ENCODE data around the gene CIAO3. TPM values are rescaled to one million over a fixed set of nuclear protein-coding genes. Genes with fewer than 3 reads are reported as not detected.
"Not testable (repeated sequence)": the region's sequence is repeated elsewhere in the genome, so short reads cannot be mapped to it uniquely, and the experiment has no call there.

CIAO3 gene
- total RNA-seq, 1 donor from 2014 or later: 18.3 TPM

DNA sequence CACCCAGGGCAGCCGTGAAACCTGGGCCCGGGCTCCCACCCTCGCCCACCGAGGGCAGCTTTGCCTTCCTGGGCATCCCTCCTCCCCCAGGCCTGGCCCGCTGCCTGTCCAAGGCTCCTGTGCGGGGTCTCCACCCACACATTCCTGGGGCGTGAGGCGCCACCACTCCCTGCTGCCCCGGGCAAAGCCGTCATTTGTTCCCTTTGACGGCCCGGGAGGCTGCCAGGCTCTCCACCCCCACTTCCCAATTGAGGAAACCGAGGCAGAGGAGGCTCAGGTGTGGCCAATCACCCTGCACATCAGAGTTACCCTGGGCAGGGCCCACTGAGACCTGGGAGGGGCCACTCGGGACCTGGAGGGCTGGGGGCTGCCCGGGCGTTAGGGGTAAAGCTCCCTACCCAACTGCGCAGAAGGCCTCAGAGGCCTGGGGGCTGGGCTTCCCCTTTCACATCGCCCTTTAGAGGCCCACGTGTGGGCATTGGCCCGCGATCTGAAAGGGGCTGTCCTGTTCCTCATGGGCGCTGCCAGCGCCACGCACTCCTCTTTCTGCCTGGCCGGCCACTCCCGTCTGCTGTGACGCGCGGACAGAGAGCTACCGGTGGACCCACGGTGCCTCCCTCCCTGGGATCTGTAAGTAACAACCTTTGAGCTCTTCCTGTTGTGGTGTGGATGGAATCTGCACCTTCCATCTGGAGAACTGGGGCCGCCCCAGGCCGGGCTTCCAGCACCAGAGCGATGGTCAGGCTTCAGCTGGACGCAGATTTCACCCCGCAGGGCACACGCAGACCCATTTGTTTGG, 19.9 kb upstream of the CIAO3 start, which contains the start of gene MSLN:
Gene MSLN (plus strand): TSS at position 190 of the 799 bp plus-strand sequence. CDS start 1,947 bp downstream, outside the sequence.
- ATAC-seq (no peak), DNase-seq (ENCODE audit: low spot score) (no peak)

DNA sequence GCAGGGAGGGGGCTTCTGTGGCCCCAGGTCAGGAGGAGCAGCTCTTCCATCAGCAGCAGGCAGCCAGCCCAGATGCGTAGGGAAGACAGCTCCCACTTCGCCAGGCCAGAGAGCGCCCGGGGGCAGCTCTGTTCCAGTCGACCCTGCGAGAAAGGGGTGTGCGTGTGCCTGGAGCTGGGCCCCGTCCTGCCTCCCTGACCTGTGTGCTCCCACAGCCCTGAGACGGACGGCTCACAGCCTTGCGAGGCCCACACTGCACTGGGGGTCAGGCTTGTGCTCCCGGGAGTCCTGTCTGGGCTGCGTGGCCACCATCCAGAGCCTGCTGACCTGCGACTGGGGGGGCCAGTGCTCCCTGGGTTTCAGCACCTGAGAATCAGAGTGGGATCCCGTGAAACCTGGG, 19.3 kb upstream of the CIAO3 start:
- no peak for DNase-seq (ENCODE audit: low spot score)
- ATAC-seq: no peak

DNA sequence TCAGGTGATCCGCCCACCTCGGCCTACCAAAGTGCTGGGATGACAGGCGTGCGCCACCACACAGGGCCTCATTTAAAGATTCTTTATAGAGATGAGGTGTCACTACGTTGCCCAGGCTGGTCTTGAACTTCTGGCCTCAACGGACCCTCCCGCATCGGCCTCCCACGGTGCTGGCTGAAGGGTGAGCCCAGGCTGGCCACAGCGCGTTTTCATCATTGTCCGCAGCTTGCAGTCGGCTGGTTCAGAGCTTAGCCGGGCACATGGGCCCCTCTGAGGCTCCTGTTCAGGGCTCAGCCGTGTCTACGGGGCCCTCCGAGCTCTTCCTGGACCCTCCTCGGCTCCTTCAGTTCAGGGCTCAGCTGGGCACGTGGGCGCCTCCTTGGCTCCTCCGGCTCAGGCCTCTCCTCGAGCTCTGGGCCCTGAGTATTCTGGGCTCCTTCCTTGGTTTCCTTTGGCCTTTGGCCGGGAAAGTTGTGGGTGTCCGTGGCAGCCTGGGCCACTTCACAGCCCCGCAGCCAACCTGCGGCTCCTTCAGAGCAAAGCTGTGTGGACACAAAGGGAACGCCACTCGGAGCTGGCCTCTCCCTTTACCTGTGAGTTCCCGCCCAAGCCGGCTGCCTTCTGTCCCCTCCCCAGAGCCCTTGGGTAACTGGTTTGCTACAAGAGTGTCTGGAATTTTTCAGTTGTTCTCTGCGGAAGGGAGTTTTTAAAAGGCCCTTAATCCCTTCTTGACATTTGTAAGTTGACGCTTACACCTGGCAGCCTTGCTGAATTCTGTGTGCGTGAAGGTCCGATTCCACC, 18.5 kb upstream of the CIAO3 start:
- no peak for ATAC-seq
- DNase-seq (ENCODE audit: low spot score): no peak

DNA sequence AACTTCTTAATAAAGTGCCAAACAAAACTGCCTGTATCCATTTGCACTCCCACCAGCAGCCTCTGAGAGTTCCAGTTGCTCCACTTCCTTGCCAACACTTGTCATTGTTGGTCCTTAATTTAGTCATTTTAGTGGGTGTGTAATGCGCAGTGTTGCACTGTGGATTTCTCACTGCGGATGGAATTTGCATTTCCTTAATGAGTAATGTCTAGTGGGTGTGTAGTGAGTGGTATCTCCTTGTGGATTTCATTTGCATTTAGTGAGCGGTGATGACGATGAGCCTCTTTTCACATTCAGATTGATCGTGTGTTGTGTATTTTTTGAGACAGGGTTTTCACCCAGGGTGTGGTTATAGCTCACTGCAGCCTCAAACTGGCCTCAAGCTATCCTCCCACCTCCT, 15.6 kb upstream of the CIAO3 start:
- DNase-seq (ENCODE audit: low spot score) (no peak), ATAC-seq (no peak)

DNA sequence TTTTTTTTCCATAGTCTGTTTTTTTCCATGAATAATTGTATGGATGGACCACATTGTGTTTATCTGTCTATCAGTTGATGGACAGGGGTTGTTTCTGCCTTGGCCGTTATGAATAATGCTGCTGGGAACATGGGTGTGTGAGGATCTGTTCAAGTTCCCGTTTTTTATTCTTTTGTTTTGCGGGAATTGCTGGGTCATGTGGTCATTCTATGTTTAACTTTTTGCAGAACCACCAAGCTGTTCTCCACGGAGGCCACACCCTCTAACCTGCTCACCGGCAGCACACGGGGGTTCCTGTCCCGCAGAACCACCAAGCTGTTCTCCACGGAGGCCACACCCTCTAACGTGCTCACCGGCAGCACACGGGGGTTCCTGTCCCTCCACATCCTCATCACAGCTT, 13.9 kb upstream of the CIAO3 start:
- no peak for ATAC-seq
- DNase-seq (ENCODE audit: low spot score): no peak

DNA sequence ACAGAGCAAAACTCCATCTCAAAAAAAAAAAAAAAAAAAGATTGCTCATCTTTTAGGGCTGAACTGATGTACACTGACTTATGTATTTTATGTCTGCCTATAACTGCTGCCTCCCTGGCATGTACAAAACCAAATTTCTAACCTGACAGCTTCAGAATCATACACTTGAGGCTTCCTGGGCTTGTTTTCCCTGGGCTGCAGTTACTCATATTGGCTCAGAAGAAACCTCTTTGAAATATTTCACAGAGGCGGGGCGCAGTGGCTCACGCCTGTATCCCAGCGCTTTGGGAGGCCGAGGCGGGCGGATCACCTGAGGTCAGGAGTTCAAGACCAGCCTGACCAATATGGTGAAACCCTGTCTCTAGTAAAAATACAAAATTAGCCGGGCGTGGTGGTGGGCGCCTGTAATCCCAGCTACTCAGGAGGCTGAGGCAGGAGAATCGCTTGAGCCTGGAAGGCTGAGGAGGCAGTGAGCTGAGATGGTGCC, 13.4 kb upstream of the CIAO3 start:
- ATAC-seq; DNase-seq (ENCODE audit: low spot score): not testable (repeated sequence)

DNA sequence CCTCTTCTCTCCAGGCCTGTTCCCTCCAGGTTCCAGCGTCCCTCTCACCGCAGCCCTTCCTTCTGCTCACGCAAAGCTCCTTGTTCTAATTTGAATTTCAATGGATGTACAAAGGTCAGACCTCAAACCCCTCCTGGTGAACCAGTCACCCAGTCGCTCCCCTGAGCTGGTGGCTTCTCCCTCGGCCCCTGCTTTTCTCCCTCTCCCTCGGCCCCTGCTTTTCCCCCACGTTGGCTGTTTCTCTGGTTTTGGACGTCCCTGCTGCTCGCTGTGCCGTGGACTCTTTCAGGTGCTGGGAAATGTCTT, 11.2 kb upstream of the CIAO3 start:
- DNase-seq (ENCODE audit: low spot score): no peak

DNA sequence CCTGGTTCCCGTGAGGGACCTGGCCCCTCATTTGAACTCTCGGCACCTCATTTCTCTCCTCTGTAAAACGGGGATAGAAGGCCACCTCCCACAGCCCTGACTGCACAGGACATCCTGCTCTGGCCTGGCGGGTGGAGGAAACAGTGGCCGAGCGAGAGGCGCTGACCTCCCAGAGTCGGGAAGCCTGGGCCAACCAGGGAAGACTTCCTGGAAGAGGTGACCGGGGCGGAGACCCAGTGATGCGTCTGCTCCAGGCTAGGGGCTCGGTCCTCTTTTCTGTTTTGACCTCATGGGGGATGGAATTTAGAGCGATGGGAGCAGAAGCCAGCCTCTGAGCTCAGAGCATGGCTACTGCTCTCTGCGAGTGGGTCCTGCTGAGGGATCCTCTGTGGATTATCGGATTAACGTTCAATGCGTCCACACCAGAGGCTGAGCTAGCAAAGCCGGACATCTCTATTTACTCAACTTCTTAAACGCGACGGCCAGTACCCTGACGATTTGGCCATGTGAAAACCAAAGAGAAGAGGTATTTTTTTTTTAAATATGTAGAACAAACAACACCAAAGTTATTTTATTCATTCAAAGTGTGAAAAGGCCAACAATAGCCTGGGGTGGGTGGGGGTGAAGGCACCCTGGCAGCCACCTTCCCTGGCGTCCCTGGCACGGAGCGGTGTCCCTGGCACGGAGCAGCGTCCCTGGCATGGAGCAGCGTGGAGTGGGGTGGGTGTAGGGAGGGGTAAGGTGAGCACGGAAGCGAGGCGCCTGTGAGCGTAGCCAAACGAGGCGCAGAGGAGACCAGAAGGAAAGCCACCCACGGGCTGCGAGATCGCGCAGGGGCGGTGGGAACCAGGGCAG, 10.6 kb upstream of the CIAO3 start:
- DNase-seq (ENCODE audit: low spot score): no peak
- peak; percentile 44 for ATAC-seq

More for the DNA sequence above, 11.2 kb upstream of the CIAO3 start:
- ATAC-seq: no peak

DNA sequence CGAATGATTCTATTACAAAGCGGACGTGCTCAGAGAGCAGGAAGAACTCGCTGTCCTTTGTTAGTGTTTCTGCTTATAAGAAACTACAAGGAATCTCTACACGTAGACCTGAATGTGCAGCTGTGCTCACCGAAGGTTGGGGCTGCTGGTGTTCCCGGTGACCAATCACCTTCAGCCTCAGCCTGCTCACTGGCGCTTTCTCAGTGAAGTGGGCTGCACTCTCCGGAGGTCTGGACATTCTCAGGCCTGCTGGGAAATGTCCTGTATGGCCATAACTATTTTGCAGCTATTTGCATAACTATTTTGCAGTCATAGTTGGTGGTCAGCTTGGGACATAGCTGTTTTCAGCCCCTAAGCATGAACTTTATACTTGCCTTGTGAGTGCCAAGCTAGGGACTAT, 9.7 kb upstream of the CIAO3 start:
- ATAC-seq: no peak
- DNase-seq (ENCODE audit: low spot score): no peak

DNA sequence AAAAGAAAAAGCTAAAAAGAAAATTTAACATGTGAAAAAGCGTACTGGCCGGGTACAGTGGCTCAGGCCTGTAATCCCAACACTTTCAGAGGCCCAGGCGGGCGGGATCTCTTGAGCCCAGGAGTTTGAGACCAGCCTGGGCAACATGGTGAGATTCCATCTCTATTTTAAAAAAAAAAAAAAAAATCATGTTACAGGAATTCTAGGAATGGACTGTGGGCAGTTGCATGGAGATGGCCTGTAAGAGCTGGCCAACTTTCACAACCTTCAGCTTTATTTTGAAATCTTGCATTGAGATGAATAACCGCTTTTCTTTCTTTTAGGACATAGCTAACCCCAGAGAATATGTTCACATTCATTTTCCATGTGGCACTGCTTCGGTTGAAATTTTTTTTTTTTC, 8.2 kb upstream of the CIAO3 start:
- ATAC-seq: no peak
- DNase-seq (ENCODE audit: low spot score): no peak

DNA sequence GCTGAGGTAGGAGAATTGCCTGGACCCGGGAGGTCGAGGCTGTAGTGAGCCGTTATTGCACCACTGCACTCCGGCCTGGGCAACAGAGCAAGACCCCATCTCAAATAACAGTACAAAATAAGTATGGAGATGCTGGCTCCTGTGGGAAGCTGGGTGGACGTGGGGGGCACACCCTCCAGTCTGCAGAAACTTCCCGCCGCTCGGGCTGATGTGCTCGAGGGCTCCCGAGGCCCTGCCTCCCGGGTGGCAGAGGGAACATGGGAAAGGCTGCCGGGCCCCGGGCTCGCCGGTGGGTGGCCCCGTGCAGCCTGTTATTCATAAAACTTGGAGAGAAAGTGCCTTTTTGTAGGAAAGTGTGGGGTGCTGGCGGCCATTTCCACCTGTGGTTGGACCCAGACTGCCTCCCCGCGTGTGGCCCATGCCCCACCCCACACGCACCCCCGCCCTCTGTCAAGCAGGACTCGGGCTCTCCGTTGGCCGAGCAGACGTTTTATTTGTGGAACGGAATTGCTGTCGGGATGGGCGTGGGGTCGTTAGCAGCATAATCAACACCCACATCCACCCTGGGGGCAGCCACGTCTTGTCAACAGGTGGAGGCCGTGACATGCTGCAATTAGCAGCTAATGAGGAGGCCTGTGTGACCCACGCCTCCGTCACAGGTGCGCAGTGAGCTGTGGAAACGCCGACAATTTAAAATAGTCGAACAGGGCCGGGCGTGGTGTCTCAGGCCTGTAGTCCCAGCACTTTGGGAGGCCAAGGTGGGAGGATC, 7.4 kb upstream of the CIAO3 start:
- DNase-seq (ENCODE audit: low spot score) (no peak), ATAC-seq (no peak)

DNA sequence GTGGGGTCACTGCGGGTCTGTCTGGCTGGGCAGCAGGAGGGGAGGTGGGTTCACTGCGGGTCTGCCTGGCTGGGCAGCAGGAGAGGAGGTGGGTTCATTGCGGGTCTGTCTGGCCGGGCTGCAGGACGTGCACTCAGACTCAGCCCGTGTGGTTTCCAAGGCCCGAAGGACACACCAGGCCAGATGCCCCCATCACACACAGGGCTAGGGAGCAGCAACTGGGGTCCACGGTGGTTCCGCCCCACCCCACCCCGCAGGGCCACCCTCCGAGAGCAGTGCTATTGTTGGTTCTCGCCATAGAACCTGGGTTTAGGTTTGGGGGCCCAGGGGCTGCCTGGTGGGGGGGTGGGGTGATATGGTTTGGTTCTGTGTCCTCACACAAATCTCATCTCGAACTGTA, 5.8 kb upstream of the CIAO3 start:
- DNase-seq (ENCODE audit: low spot score) (no peak), ATAC-seq (no peak)

DNA sequence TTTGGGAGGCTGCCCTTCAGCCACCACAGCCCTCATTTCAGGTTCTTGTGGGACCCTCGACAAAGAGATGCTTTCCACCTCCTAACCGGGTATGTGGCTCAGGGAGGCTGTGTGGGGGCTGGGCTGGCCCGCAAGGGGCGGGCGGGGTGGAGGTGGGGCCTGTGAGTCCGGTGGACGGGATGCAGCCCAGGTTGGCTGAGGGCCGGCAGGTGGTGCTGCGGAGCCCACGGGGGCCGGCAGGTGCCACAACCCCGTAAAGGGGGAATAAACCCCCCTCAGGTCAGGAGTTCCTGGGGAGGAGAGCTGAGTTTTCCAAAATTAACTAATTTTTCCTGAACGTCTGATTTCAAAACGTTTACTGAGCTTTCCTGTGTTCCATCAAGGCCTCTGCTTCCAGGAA, 4.9 kb upstream of the CIAO3 start:
- DNase-seq (ENCODE audit: low spot score) (no peak), ATAC-seq (no peak)

DNA sequence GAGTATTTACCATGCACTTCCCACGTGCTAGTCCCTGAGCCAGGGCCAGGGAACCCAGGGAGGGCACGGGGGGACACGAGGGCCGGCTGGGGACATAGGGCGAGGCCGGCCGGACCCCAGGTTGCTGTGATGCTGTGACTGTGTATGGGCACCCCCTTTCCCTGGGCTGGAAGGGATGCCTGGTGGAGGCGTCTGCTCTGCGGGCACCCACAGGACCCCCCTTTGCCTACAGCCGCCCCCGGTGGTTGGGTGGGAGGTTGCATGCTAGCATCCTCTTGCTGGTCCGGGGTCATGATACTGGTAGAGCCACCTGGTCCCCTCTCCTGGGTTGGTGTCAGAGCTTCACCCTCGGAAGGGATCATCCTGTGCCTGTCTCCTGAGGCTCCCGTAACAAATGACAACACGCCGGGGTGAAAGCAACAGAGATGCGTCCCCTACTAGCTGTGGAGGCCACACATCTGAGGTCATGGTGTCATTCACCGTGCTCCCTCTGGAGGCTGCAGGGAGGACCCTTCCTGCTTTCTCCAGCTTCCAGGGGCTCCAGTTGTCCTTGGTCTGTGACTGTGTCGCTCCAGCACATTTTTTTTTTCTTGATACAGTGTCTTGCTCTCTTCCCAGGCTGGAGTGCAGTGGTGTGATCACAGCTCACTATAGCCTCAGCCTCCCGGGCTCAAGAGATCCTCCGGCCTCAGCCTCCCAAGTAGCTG, 3.1 kb upstream of the CIAO3 start:
- ATAC-seq (no peak), DNase-seq (ENCODE audit: low spot score) (no peak)

DNA sequence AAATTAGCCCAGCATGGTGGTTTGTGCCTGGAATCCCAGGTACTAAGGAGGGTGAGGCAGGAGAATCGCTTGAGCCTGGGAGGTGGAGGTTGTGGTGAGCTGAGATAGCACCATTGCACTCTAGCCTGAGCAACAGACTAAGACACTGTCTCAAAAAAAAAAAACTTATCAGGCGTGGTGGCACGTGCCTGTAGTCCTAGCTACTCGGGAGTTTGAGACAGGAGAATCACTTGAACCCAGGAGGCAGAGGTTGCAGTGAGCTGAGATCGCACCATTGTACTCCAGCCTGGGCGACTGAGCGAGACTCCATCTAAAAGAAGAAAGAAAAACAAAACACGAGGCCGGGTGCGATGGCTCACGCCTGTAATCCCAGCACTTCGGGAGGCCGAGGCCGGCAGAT, 2.1 kb upstream of the CIAO3 start:
- not testable (repeated sequence) for ATAC-seq; DNase-seq (ENCODE audit: low spot score)

DNA sequence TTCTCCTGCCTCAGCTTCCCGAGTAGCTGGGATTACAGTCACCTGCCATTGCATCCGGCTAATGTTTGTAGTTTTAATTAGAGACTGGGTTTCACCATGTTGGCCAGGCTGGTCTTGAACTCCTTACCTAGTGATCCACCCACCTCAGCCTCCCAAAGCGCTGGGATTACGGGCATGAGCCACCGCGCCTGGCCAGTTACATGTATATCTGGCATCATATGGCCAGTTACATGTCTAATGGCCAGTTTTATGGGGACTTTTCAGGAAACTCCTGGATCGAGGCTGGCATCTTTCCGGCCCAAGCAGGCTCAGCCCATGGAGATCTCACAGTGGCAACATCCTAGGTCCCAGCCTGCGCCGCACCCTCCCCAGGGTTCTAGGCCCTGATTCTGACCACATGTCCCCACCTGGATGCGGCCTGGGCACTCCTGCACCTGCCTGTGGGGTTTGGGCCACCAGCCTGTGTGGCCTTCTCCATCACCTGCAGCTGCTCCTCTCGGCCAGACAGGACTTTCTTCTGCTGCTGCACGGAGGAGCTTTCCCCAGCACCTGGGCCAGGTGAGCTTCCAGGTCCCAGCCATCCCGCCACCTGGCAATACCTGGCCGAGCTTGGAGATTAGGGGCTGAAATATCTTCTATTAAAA, 1.3 kb upstream of the CIAO3 start:
- no peak for ATAC-seq

DNA sequence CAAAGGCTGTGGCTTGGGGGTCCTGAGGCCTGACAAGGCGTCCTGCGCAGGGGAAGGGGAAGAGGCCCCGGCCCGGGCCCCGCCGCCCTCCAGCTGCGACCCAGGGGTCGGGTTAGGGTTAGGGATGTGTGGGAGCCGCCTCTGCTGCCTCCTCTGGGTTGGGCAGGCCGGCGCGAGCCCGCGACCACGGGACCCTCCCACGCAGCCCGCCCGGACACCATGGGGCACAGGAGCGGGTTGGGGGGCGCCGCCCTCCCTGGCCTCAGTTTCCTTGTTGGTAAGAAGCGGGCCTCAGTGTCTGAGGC, 386 bp downstream of the CIAO3 start:
- peak; percentile 29 for ATAC-seq
- no peak for DNase-seq (ENCODE audit: low spot score)

More for the DNA sequence above, 1.3 kb upstream of the CIAO3 start:
- no peak for DNase-seq (ENCODE audit: low spot score)

DNA sequence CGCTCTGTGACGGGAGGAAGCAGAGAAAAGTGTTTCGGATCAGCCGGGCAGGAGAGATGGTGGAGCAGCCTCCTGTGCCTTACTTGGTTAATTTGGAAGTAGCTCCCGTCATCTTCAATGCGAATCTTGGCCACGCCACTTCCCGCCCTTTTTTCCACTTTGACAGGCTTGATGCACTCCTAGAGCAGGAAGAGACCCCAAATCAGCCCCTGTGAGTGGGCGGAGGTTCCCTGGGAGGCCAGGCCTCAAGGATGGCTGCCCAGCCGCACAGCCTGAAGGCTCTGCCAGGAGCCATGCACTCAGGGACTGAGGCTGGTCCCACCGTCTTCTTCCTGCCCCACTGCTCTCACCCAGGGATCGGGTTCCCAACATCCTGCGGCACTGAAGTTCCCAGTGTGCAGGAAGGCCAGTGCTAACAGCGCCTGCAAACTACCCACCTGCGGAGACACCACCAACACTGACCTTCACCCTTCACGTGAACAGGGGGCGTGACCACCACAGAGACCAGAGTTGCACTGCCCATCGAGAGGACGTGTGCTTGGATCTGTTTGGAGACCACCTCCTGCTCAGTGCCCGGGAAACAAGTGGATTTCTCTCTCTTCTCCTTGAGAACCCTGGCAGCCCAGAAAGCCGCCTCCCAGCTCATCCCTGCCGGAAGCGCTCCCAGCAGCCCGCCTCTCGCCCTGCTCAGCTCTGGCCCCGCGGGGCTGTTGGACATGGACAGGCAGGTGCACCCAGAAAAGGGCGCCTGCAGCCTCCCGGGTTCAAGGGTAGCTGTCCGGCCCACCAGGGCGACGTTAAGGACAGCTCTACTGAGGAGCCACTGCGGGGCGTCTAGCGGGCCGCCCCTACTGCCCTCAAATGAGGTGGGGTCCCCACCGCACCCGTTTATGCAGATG, 988 bp downstream of the CIAO3 start:
- peak; percentile 11 for ATAC-seq

More for the DNA sequence above, 988 bp downstream of the CIAO3 start:
- DNase-seq (ENCODE audit: low spot score): no peak
